NCI-H526 treated with DMSO at 0.1 percent for 48 hours (cell line): ENCODE measurements around the gene CCDC83.
"Not testable (repeated sequence)": the region's sequence is repeated elsewhere in the genome, so short reads cannot be mapped to it uniquely, and the experiment has no call there.

ENCODE experiments used
- DNase-seq: peaks from one replicate; lab custom pipeline; 2025; lab: John Stamatoyannopoulos, UW

The CCDC83 gene

GRCh38 chr11:85835729-85836128 lies 19.5 kb upstream of the CCDC83 start:
- DNase-seq, result no peak

DNA sequence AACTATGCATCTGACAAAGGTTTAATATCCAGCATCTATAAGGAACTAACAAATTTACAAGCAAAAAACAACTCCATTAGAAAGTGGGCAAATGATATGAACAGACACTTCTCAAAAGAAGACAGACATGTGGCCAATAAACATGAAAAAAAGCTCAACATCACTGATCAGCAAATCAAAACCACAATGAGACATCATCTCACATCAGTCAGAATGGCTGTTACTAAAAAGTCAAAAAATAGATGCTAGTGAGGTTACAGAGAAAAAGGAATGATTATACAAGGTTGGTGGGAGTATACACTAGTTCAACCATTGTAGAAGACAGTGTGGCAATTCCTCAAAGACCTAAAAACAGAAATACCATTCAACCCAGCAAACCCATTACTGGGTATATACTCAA lies 14.3 kb upstream of the CCDC83 start:
- not testable (repeated sequence) for DNase-seq

DNA sequence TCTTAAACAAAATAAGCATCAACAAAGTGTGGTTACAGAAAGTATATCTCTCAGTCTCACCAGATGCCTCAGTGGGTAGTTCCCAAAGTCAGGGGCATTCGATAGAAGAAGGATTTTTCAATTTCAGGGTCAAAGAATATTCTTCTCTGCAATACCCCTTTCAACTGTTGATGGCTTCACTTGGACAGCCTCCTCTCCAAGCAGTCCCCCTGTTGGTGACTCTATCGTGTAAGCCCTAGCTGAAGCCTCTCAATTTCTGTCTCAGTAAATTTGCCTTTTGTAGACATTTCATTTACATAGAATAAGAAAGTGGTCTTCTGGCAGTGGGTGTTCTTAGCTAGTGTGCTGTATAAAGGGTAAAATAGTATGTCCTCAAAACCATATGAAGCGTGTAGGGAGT lies 11.3 kb upstream of the CCDC83 start:
- no peak for DNase-seq

GRCh38 chr11:85844439-85845123 lies 10.6 kb upstream of the CCDC83 start:
- DNase-seq, result no peak

- no peak for DNase-seq
These were observed 10.0 kb upstream of the CCDC83 start for GRCh38 chr11:85845124-85845631.

GRCh38 chr11:85847436-85847835 lies 7.7 kb upstream of the CCDC83 start:
- DNase-seq, result no peak

DNA sequence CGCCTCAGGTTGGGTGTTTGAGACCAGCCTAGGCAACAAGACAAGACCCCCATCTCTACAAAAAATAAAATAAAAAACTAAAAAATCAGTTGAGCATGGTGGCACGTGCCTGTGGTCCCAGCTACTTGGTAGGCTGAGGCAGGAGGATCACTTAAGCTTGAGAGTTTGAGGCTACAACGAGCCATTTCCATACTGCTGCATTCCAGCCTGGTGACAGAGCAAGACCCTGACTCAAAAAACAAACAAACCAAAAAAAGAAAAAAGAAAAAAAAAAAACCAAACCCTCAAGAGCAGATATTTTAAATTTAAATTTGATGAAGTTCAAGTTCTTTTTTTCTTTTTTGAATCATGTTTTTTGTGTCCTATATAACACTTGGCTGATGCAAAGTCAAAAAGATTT lies 7.2 kb upstream of the CCDC83 start:
- DNase-seq, result no peak

DNA sequence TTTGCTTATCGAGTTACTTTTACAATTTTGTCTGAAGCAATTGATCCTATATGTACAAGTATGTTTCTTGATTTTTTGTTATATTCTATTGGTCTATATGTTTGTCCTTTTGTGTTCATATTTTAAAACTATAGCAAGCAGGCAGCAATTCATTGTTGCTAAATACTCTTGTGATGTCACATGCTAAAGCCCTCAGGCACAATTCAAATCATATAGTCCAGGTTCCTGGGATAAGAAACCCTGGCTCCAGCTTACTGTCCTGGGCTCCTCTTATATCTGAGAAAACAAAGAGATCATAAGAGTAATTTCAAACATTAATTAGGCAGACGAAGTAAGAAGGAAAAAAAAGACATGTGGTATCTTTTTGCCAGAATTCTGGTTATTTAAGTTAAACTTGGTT lies 6.6 kb upstream of the CCDC83 start:
- no peak for DNase-seq

DNA sequence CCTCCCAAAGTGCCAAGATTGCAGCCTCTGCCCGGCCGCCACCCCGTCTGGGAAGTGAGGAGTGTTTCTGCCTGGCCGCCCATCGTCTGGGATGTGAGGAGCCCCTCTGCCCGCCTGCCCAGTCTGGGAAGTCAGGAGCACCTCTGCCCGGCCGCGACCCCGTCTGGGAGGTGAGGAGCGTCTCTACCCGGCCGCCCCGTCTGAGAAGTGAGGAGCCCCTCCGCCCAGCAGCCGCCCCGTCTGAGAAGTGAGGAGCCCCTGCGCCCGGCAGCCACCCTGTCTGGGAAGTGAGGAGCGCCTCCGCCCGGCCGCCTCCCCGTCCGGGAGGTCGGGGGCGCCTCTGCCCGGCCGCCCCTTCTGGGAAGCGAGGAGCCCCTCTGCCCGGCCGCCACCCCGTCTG lies 2.4 kb upstream of the CCDC83 start:
- not testable (repeated sequence) for DNase-seq

DNA sequence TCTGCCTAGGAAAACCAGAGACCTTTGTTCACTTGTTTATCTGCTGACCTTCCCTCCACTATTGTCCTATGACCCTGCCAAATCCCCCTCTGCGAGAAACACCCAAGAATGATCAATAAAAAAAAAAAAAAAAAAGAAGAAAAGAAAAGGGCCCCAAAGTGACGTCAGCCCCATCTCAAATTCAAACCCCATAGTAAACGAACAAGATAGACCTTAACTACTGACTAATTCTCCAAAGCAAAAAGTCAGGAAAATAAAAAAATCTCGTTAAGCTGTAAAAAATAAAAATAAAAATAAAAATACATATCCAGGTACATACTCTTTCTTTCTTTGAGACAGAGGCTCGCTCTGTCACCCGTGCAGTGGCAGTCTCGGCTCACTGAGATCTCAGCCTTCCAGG lies 1.6 kb upstream of the CCDC83 start:
- not testable (repeated sequence) for DNase-seq

DNA sequence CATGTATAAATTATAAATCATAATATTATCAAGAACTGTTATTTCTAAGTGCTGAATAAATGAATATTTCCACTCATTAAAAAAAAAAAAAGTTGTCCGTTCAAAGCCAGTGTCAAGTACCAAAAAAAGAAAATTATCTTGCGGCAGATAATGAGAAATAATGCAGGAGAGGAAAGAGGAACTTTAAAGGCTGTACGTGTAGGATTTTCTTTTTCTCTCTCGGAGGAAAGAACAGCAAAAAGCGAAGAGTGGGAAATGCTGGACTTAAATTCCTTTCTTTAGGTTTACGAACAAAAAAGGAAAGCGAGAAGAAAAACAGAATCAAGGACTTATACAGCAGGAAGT lies 999 bp upstream of the CCDC83 start:
- no peak for DNase-seq

- DNase-seq, result peak; percentile 90
These were observed 434 bp upstream of the CCDC83 start for GRCh38 chr11:85854557-85855340.

GRCh38 chr11:85857098-85857497 lies 1.9 kb downstream of the CCDC83 start:
- DNase-seq, result no peak

GRCh38 chr11:85859541-85859940 lies 4.4 kb downstream of the CCDC83 start:
- DNase-seq, result not testable (repeated sequence)

GRCh38 chr11:85863855-85864254 lies 8.7 kb downstream of the CCDC83 start:
- DNase-seq, result no peak

DNA sequence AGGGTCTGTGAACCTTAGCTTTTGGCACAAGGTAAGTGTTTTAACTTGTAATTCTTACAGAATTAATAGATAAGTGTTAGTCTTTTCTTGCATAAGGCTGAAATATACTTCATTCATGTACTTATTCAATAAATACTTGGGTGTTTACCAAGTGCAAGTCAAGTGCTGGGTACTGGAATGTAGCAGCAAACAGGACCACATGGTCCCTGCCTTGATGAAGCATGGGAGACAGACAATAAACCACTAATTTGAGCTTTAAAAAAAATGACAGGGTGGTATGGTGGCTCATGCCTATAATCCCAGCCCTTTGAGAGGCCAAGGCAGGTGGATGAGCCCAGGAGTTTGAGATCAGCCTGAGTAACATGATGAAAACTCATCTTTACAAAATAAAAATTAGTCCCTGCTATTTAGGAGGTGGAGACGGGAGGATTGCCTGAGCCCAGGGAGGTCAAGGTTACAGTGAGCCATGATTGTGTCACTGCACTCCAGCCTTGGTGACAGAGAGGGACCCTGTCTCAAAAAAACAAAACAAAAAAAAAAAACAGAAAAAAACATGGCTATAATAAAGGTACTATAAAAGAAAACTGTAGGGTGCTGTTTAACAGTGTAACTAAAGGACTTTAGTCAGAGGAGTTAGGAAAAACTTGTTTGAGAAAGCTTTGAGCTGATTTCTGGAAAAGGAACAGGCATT lies 11.1 kb downstream of the CCDC83 start:
- DNase-seq, result no peak

- no peak for DNase-seq
These were observed 12.6 kb downstream of the CCDC83 start for GRCh38 chr11:85867751-85868150.

- no peak for DNase-seq
These were observed 14.6 kb downstream of the CCDC83 start for GRCh38 chr11:85869781-85870180.

- DNase-seq, result no peak
These were observed 19.1 kb downstream of the CCDC83 start for GRCh38 chr11:85874265-85874664.

DNA sequence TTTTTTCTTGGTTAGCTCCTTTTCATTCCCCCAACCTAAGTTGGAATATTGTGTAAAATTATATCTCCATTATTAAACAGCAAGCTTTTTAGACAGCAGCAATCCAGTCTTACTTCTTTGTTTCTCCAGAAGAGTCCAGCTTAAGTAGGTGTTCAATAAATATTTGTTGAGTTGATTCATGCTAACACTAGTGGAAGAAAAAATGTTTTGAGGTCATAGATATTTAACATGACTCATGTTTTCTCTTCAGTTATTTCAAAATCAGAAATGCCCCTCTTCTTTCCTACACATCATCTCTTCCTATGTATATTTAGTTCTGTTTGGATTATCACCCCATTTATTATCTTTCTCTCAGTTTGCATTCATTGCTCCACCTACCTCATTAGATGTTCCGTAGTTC lies 20.3 kb downstream of the CCDC83 start:
- DNase-seq, result no peak

DNA sequence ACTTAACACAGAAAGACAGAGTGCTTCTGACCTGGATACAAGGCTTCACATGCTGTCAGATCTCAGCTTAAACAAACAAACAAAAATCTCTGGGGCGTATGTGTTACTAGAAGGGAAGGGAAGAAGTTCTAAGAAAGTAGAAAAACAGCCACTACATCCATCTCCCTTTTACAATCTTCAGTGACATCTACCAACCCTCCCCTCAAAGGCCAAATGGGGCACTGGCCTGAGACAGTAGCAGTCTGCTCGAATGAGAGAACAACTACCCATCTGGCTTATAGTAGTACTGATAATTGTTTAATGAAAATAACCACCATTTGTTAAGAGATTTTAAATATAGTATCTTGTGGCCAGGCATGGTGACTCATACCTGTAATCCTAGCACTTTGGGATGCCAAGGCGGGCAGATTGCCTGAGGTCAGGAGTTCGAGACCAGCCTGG lies 29.4 kb downstream of the CCDC83 start:
- no peak for DNase-seq

- DNase-seq, result no peak
These were observed 31.2 kb downstream of the CCDC83 start for GRCh38 chr11:85886089-85887056.
